Liver (tissue), 9 donors: ENCODE data around the gene ZC3H18. TPM values are rescaled to one million over a fixed set of nuclear protein-coding genes. Genes with fewer than 3 reads are reported as not detected.

ENCODE experiments used
- DNase-seq: peaks from one replicate; pipeline ENCODE4 v3.0.0-alpha.2; 2017; ENCODE audit warnings: low spot score
- H3K27ac ChIP-seq, 2 donors: one replicate each; pipeline ENCODE4 v1.7.0; 2013; ENCODE audit warnings: inconsistent platforms in 2 of 2, low read length in 2 of 2, control low read depth in 1 of 2, low read depth in 1 of 2, mild to moderate bottlenecking in 1 of 2
- H3K27me3 ChIP-seq, 4 donors: one replicate each; pipeline versions ENCODE4 v1.6.1 to v1.7.0; 2013; ENCODE audit warnings: low read length in 3 of 4, inconsistent platforms in 1 of 4, mild to moderate bottlenecking in 1 of 4, moderate library complexity in 1 of 4; ENCODE audit not compliant: control insufficient read depth in 4 of 4, insufficient read depth in 4 of 4
- H3K36me3 ChIP-seq, 4 donors: one replicate each; pipeline versions ENCODE4 v1.6.1 to v1.7.0; 2013; ENCODE audit warnings: low read length in 3 of 4, mild to moderate bottlenecking in 3 of 4, low read depth in 1 of 4, moderate library complexity in 1 of 4; ENCODE audit not compliant: control insufficient read depth in 4 of 4, insufficient read depth in 3 of 4
- H3K4me1 ChIP-seq, 4 donors: one replicate each; pipeline versions ENCODE4 v1.6.1 to v1.7.0; 2013; ENCODE audit warnings: low read length in 3 of 4, mild to moderate bottlenecking in 3 of 4, moderate library complexity in 1 of 4; ENCODE audit not compliant: control insufficient read depth in 4 of 4, insufficient read depth in 4 of 4
- H3K4me3 ChIP-seq, 3 donors: one replicate each; pipeline versions ENCODE4 v1.6.1 to v1.7.0; 2013; ENCODE audit warnings: low read length in 3 of 3, control low read depth in 1 of 3, low read depth in 1 of 3, mild to moderate bottlenecking in 1 of 3
- H3K9ac ChIP-seq, 2 donors: one replicate each; pipeline ENCODE4 v1.7.0; 2013; ENCODE audit warnings: low read length in 2 of 2, mild to moderate bottlenecking in 2 of 2, moderate library complexity in 2 of 2, control low read depth in 1 of 2, low read depth in 1 of 2
- H3K9me3 ChIP-seq, 4 donors: one replicate each; pipeline versions ENCODE4 v1.6.1 to v1.7.0; 2013; ENCODE audit warnings: low read length in 3 of 4; ENCODE audit not compliant: control insufficient read depth in 4 of 4
- ATF3 ChIP-seq: IDR thresholded peaks from 2 replicates; pipeline ENCODE4 v1.6.1; 2016; ENCODE audit warnings: antibody characterized with exemption
- EGR1 ChIP-seq, 2 donors: IDR thresholded peaks; 2 replicates each; pipeline ENCODE4 v1.6.1; 2016 to 2018; ENCODE audit warnings: antibody characterized with exemption in 2 of 2, low read depth in 2 of 2
- FOXA1 ChIP-seq: IDR thresholded peaks from 2 replicates; pipeline ENCODE4 v1.6.1; 2016; ENCODE audit warnings: antibody characterized with exemption
- FOXA2 ChIP-seq: IDR thresholded peaks from 2 replicates; pipeline ENCODE4 v1.6.1; 2016; ENCODE audit warnings: antibody characterized with exemption
- GABPA ChIP-seq, 2 donors: IDR thresholded peaks in 1 of 2; conservative IDR thresholded peaks in 1 of 2; 2 replicates each; pipeline ENCODE4 v1.6.1; 2016; ENCODE audit warnings: antibody characterized with exemption in 2 of 2, mild to moderate bottlenecking in 1 of 2, moderate library complexity in 1 of 2
- HNF4A ChIP-seq, 2 donors: conservative IDR thresholded peaks; 2 replicates each; pipeline ENCODE4 v1.6.1; 2016; ENCODE audit warnings: antibody characterized with exemption in 2 of 2, mild to moderate bottlenecking in 2 of 2
- HNF4G ChIP-seq: IDR thresholded peaks from 2 replicates; pipeline ENCODE4 v1.6.1; 2016; ENCODE audit warnings: antibody characterized with exemption
- JUND ChIP-seq, 2 donors: IDR thresholded peaks; 2 replicates each; pipeline ENCODE4 v1.6.1; 2016; ENCODE audit warnings: antibody characterized with exemption in 2 of 2
- MAX ChIP-seq: IDR thresholded peaks from 2 replicates; pipeline ENCODE4 v1.6.1; 2016; ENCODE audit warnings: antibody characterized with exemption
- NR2F2 ChIP-seq: IDR thresholded peaks from 2 replicates; pipeline ENCODE4 v1.6.1; 2016; ENCODE audit warnings: antibody characterized with exemption
- RAD21 ChIP-seq, 2 donors: IDR thresholded peaks; 2 replicates each; pipeline ENCODE4 v1.6.1; 2016; ENCODE audit warnings: antibody characterized with exemption in 2 of 2, mild to moderate bottlenecking in 2 of 2
- REST ChIP-seq: IDR thresholded peaks from 2 replicates; pipeline ENCODE4 v1.6.1; 2016; ENCODE audit warnings: antibody characterized with exemption, mild to moderate bottlenecking
- RXRA ChIP-seq, 2 donors: IDR thresholded peaks; 2 replicates each; pipeline ENCODE4 v1.6.1; 2017 to 2018; ENCODE audit warnings: antibody characterized with exemption in 2 of 2, mild to moderate bottlenecking in 1 of 2
- SP1 ChIP-seq: IDR thresholded peaks from 2 replicates; pipeline ENCODE4 v1.6.1; 2018; ENCODE audit warnings: antibody characterized with exemption, mild to moderate bottlenecking
- TAF1 ChIP-seq: conservative IDR thresholded peaks from 2 replicates; pipeline ENCODE4 v1.6.1; 2016; ENCODE audit warnings: antibody characterized with exemption, mild to moderate bottlenecking
- YY1 ChIP-seq: IDR thresholded peaks from 2 replicates; pipeline ENCODE4 v1.6.1; 2016; ENCODE audit warnings: antibody characterized with exemption, mild to moderate bottlenecking
- ZBTB33 ChIP-seq: IDR thresholded peaks from 2 replicates; pipeline ENCODE4 v1.6.1; 2016; ENCODE audit warnings: antibody characterized with exemption
- WGBS: extraction: QIAGEN DNeasy Blood & Tissue Kit; methylation state at CpG from one replicate; pipeline ENCODE4 v1.1.7; 2013; 5-methylcytosine and 5-hydroxymethylcytosine counted together
- polyA plus RNA-seq, 2 donors: library from polyadenylated mRNA; stranded (reverse) in 1 of 2; unstranded in 1 of 2; fragments of 200-250 nt in 1 of 2; fragments of >200 nt in 1 of 2; fragmentation: Nextera tagmentation in 1 of 2; extraction: Ambion mirVana in 1 of 2; gene quantifications; one replicate each; pipeline versions ENCODE4 v1.2.1 to v1.2.3, GENCODE V29; 2013 to 2015
- total RNA-seq, 2 donors: library from RNA; depleted of rRNA; stranded (reverse); fragments of >200 nt; gene quantifications; one replicate each; pipeline ENCODE4 v1.2.3, GENCODE V29; 2014
- TF ChIP-seq, protein P1 (sequence below): fragments of 150-350 bp; IDR thresholded peaks from 2 replicates; pipeline ENCODE4 v1.5.1; 2017; ENCODE audit warnings: improper control_type of control experiment, low read depth, low read length; ENCODE audit not compliant: missing input control
- donor health status: healthy.
- donor health status: healthy.
- donor health status: healthy.
- donor health status: healthy.
- donor health status: healthy.

ZC3H18 gene
- total and polyA plus RNA-seq, 4 donors, result 10.2 to 10.9 (median 10.5) TPM

- Histone ChIP-seq H3K4me1 (no peaks in the 10 kb centered on the region), H3K27ac (no peak overlapping the region), H3K36me3 (no peaks in the 10 kb centered on the region), H3K4me3 (no peak overlapping the region), H3K9ac (no peak overlapping the region), H3K9me3 (no peaks in the 10 kb centered on the region), H3K27me3 (peaks cover 0 to 1% (median 0%) of the 10 kb centered on the region in 4 donors)
- TF ChIP-seq EGR1 (IDR thresholded peaks at IDR 0.05; ENCODE audit: low read depth in 2 of 2) (no peak), FOXA1 (no peak), ZBTB33 (no peak), HNF4G (no peak), JUND (IDR thresholded peaks at IDR 0.05) (no peak), NR2F2 (no peak), RAD21 (IDR thresholded peaks at IDR 0.05) (no peak), GABPA (IDR thresholded peaks at IDR 0.05 in 1 of 2, conservative IDR thresholded peaks at IDR 0.05 in 1 of 2) (no peak), SP1 (no peak), REST (no peak), ATF3 (no peak), FOXA2 (no peak), RXRA (IDR thresholded peaks at IDR 0.05) (no peak), TAF1 (no peak), MAX (no peak), HNF4A (conservative IDR thresholded peaks at IDR 0.05) (no peak), YY1 (no peak)
- TF ChIP-seq, protein P1, sequence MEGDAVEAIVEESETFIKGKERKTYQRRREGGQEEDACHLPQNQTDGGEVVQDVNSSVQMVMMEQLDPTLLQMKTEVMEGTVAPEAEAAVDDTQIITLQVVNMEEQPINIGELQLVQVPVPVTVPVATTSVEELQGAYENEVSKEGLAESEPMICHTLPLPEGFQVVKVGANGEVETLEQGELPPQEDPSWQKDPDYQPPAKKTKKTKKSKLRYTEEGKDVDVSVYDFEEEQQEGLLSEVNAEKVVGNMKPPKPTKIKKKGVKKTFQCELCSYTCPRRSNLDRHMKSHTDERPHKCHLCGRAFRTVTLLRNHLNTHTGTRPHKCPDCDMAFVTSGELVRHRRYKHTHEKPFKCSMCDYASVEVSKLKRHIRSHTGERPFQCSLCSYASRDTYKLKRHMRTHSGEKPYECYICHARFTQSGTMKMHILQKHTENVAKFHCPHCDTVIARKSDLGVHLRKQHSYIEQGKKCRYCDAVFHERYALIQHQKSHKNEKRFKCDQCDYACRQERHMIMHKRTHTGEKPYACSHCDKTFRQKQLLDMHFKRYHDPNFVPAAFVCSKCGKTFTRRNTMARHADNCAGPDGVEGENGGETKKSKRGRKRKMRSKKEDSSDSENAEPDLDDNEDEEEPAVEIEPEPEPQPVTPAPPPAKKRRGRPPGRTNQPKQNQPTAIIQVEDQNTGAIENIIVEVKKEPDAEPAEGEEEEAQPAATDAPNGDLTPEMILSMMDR, result no peak
- 58% methylated on average over 12 of the region's 12 CpGs for WGBS
- no peak for DNase-seq
Measured at GRCh38 chr16:88549671-88550245, 20.4 kb upstream of the ZC3H18 start.
